ENCODE results near the gene EIF2AK3.

The EIF2AK3 gene

DNA sequence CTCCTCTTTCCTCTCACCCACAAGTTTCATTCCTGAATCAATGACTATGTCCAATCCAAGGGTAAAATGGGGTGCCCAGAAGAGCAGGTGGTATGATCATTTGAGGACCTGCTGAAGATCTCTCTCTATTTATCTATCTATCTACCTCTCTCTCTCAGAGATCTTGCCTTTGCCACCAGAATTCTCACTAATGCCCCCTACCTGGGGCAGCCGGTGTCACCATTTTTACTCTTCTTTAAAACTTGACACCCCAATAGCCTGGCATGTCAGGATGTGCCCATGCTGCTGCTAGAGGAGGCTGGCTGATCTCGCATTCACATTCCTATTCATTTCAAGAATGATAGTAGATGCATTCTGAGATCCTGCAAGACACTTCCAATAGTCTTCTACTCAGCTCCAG lies 40.0 kb upstream of the EIF2AK3 start:
- H3K4me3 ChIP-seq (replicated peaks; ENCODE audit: low read depth, low read length): no peak overlapping the region
- H3K27me3 ChIP-seq (replicated peaks; ENCODE audit: control insufficient read depth, insufficient read depth, low read length): no peaks in the 10 kb centered on the region
- DNase-seq (ENCODE audit: extremely low read depth, insufficient read length): no peak
- TF ChIP-seq, protein P1, sequence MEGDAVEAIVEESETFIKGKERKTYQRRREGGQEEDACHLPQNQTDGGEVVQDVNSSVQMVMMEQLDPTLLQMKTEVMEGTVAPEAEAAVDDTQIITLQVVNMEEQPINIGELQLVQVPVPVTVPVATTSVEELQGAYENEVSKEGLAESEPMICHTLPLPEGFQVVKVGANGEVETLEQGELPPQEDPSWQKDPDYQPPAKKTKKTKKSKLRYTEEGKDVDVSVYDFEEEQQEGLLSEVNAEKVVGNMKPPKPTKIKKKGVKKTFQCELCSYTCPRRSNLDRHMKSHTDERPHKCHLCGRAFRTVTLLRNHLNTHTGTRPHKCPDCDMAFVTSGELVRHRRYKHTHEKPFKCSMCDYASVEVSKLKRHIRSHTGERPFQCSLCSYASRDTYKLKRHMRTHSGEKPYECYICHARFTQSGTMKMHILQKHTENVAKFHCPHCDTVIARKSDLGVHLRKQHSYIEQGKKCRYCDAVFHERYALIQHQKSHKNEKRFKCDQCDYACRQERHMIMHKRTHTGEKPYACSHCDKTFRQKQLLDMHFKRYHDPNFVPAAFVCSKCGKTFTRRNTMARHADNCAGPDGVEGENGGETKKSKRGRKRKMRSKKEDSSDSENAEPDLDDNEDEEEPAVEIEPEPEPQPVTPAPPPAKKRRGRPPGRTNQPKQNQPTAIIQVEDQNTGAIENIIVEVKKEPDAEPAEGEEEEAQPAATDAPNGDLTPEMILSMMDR (IDR thresholded peaks at IDR 0.05; ENCODE audit: insufficient read depth, low read length, poor library complexity, severe bottlenecking): no peak
- no peaks in the 10 kb centered on the region for H3K36me3 ChIP-seq (ENCODE audit: control insufficient read depth, insufficient read depth, low read length)

DNA sequence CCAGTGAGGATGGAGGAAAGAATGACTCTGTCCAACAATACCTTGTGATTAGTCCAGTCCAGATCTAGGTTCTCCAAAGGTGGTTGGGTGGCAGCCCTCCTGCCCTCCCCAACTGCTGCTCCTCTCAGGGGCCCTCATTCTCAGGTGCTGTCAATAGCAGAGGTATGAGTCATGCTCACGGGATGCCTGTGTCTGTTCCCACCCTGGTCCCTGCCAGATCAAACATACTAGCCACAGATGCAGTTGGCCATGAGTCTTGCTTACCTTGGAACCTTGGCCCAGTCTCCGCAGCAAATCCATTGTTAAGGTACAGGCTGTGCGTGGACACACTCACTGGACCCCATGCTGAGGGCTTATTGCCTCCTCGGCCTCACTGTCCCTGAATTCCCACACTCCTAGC lies 39.3 kb upstream of the EIF2AK3 start:
- no peaks in the 10 kb centered on the region for H3K36me3 ChIP-seq (ENCODE audit: control insufficient read depth, insufficient read depth, low read length)
- no peak overlapping the region for H3K4me3 ChIP-seq (replicated peaks; ENCODE audit: low read depth, low read length)
- no peak for DNase-seq (ENCODE audit: extremely low read depth, insufficient read length)
- H3K27me3 ChIP-seq (replicated peaks; ENCODE audit: control insufficient read depth, insufficient read depth, low read length): no peaks in the 10 kb centered on the region
- TF ChIP-seq, protein P1 (IDR thresholded peaks at IDR 0.05; ENCODE audit: insufficient read depth, low read length, poor library complexity, severe bottlenecking): no peak

DNA sequence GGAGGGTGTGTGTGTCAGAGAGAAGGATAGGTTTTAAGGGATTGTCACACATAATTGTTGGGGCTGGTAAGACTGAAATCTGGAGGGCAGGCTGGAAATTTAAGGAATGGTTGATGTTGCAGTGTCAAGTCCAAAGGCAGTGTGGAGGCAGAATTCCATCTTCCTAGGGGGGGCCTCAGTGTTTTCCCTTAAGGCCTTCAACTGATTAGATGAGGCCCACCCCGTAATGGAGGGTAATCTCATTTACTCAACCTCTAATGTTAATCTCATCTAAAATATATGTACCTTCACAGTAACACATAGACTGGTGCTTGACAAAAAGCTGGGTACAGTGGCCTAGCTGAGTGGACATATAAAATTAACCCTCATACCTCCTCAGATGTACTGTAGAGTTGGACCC lies 33.4 kb upstream of the EIF2AK3 start:
- Histone ChIP-seq H3K4me3 (replicated peaks; ENCODE audit: low read depth, low read length) (no peak overlapping the region), H3K36me3 (ENCODE audit: control insufficient read depth, insufficient read depth, low read length) (no peaks in the 10 kb centered on the region), H3K27me3 (replicated peaks; ENCODE audit: control insufficient read depth, insufficient read depth, low read length) (no peaks in the 10 kb centered on the region)
- TF ChIP-seq, protein P1 (IDR thresholded peaks at IDR 0.05; ENCODE audit: insufficient read depth, low read length, poor library complexity, severe bottlenecking): no peak
- DNase-seq (ENCODE audit: extremely low read depth, insufficient read length): no peak

GRCh38 chr2:88659538-88659915 lies 32.3 kb upstream of the EIF2AK3 start:
- H3K27me3 ChIP-seq (replicated peaks; ENCODE audit: control insufficient read depth, insufficient read depth, low read length): no peaks in the 10 kb centered on the region
- TF ChIP-seq, protein P1 (IDR thresholded peaks at IDR 0.05; ENCODE audit: insufficient read depth, low read length, poor library complexity, severe bottlenecking): no peak
- no peak overlapping the region for H3K4me3 ChIP-seq (replicated peaks; ENCODE audit: low read depth, low read length)
- no peaks in the 10 kb centered on the region for H3K36me3 ChIP-seq (ENCODE audit: control insufficient read depth, insufficient read depth, low read length)
- no peak for DNase-seq (ENCODE audit: extremely low read depth, insufficient read length)

DNA sequence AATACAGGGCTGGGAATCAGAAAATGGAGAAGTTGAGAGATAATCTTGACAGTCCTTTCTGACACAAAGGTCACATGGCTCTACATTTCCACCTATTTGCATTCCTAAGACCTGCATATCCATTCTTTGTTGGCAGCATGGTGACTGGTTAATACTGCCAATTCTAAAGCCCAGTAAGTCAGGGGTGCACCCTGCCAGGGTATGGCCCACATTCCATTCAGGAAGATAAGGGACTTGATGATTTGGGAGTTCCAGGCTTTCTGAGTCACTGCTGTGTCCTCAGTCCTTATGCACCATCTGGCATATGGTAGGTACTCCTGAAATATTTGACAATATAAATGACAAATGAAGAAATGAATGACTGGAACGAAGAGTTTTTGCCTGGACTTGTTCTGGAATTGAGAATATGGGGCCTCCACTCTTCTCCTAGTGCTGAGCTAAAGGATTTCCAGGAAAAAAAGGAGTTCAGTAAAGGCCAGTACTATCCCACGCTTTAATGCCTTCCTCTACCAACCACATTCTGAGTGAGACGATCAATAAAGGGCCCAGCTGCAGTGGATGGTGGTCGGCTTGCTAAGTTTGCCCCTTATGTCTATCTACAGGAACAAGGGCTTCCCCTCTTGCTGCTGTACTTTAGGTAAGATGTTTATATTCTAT lies 31.7 kb upstream of the EIF2AK3 start:
- Histone ChIP-seq H3K4me3 (replicated peaks; ENCODE audit: low read depth, low read length) (no peak overlapping the region), H3K36me3 (ENCODE audit: control insufficient read depth, insufficient read depth, low read length) (no peaks in the 10 kb centered on the region), H3K27me3 (replicated peaks; ENCODE audit: control insufficient read depth, insufficient read depth, low read length) (no peaks in the 10 kb centered on the region)
- no peak for DNase-seq (ENCODE audit: extremely low read depth, insufficient read length)
- TF ChIP-seq, protein P1 (IDR thresholded peaks at IDR 0.05; ENCODE audit: insufficient read depth, low read length, poor library complexity, severe bottlenecking): no peak

- no peaks in the 10 kb centered on the region for H3K27me3 ChIP-seq (replicated peaks; ENCODE audit: control insufficient read depth, insufficient read depth, low read length)
- TF ChIP-seq, protein P1 (IDR thresholded peaks at IDR 0.05; ENCODE audit: insufficient read depth, low read length, poor library complexity, severe bottlenecking): no peak
- no peaks in the 10 kb centered on the region for H3K36me3 ChIP-seq (ENCODE audit: control insufficient read depth, insufficient read depth, low read length)
- no peak overlapping the region for H3K4me3 ChIP-seq (replicated peaks; ENCODE audit: low read depth, low read length)
- no peak for DNase-seq (ENCODE audit: extremely low read depth, insufficient read length)
These were observed 31.1 kb upstream of the EIF2AK3 start for GRCh38 chr2:88658326-88658725.

Measured in GM06990 (cell line).